CD4-positive, alpha-beta memory T cell (primary cell): Measurements from ENCODE around the gene DUXB. TPM values are rescaled to one million over a fixed set of nuclear protein-coding genes. Genes with fewer than 3 reads are reported as not detected.

Experiments
- CTCF ChIA-PET: fragments of 350-600 bp; sonication (Branson Sonifier 250); formaldehyde crosslinking; loops from one replicate; lab custom pipeline; 2021; ENCODE audit warnings: inconsistent platforms; ENCODE audit not compliant: partially characterized antibody; lab: Charles Lee
- POLR2A ChIA-PET: fragments of 350-600 bp; sonication (Branson Sonifier 250); formaldehyde crosslinking; loops from one replicate; lab custom pipeline; 2021; ENCODE audit not compliant: partially characterized antibody; lab: Charles Lee
- DNase-seq, 5 donors: peaks; one replicate each; pipeline versions ENCODE4 v3.0.0 to v3.0.0-alpha.2; 2020 to 2022; ENCODE audit warnings: mixed read lengths in 1 of 5
- H3K27ac ChIP-seq: one replicate; pipeline ENCODE4 v1.7.0; 2013; ENCODE audit warnings: low read depth, low read length
- H3K27me3 ChIP-seq: 2 replicates; pipeline ENCODE4 v1.7.0; 2013; ENCODE audit warnings: mild to moderate bottlenecking, low read length, moderate library complexity; ENCODE audit not compliant: insufficient read depth
- H3K36me3 ChIP-seq: 2 replicates; pipeline ENCODE4 v1.7.0; 2013; ENCODE audit warnings: mild to moderate bottlenecking, low read length, moderate library complexity; ENCODE audit not compliant: insufficient read depth
- H3K4me1 ChIP-seq: 2 replicates; pipeline ENCODE4 v1.7.0; 2013; ENCODE audit warnings: mild to moderate bottlenecking, low read length, moderate library complexity; ENCODE audit not compliant: insufficient read depth
- H3K4me3 ChIP-seq, 2 donors: one replicate each; pipeline ENCODE4 v1.7.0; 2013; ENCODE audit warnings: low read length in 2 of 2, mild to moderate bottlenecking in 1 of 2
- H3K9me3 ChIP-seq, 2 donors: one replicate each; pipeline ENCODE4 v1.7.0; 2013; ENCODE audit warnings: low read length in 2 of 2, control low read depth in 1 of 2; ENCODE audit not compliant: control insufficient read depth in 1 of 2
- H3K27ac Mint-ChIP-seq, 7 donors: one replicate each; pipeline ENCODE4 v1.8.0; 2020 to 2021; ENCODE audit warnings: mixed read lengths in 7 of 7, mild to moderate bottlenecking in 6 of 7, inconsistent platforms in 3 of 7, moderate library complexity in 3 of 7
- H3K27me3 Mint-ChIP-seq, 2 donors: one replicate each; pipeline ENCODE4 v1.8.0; 2020 to 2021; ENCODE audit warnings: mixed read lengths in 2 of 2
- H3K36me3 Mint-ChIP-seq, 2 donors: one replicate each; pipeline ENCODE4 v1.8.0; 2020 to 2021; ENCODE audit warnings: mixed read lengths in 2 of 2, inconsistent platforms in 1 of 2, mild to moderate bottlenecking in 1 of 2
- H3K4me1 Mint-ChIP-seq, 4 donors: one replicate each; pipeline ENCODE4 v1.8.0; 2020 to 2021; ENCODE audit warnings: mixed read lengths in 4 of 4, mild to moderate bottlenecking in 1 of 4
- H3K4me3 Mint-ChIP-seq, 8 donors: one replicate each; pipeline ENCODE4 v1.8.0; 2020 to 2021; ENCODE audit warnings: mixed read lengths in 8 of 8, mild to moderate bottlenecking in 7 of 8, moderate library complexity in 6 of 8, inconsistent platforms in 3 of 8
- H3K9me3 Mint-ChIP-seq, 8 donors: one replicate each; pipeline ENCODE4 v1.8.0; 2020 to 2021; ENCODE audit warnings: mixed read lengths in 8 of 8, mild to moderate bottlenecking in 5 of 8, inconsistent platforms in 3 of 8, moderate library complexity in 1 of 8
- intact Hi-C: fragments of 100-400 bp; cut with micrococcal nuclease; formaldehyde crosslinking; loops from one replicate; pipeline ENCODE4 v1.15.1; 2023
- polyA plus RNA-seq, 2 donors: library from polyadenylated mRNA; unstranded; fragments of 300-500 nt; fragmentation: Illumina TruSeq; gene quantifications; one replicate each; pipeline ENCODE4 v1.2.3, GENCODE V29; 2021
- total RNA-seq, 2 experiments: library from RNA; stranded (reverse); gene quantifications; one replicate each; pipeline ENCODE4 v1.2.3, GENCODE V29; 2021

DUXB gene
- total and polyA plus RNA-seq, 4 experiments from 2014 or later = not detected

- no peaks in the 10 kb centered on the region for H3K27me3 Mint-ChIP-seq
- ChIA-PET CTCF (no interaction called here), POLR2A (no interaction called here)
- Histone ChIP-seq H3K4me1 (no peaks in the 10 kb centered on the region), H3K27ac (no peak overlapping the region), H3K27me3 (no peaks in the 10 kb centered on the region), H3K9me3 (no peaks in the 10 kb centered on the region), H3K4me3 (no peak overlapping the region), H3K36me3 (no peaks in the 10 kb centered on the region)
- H3K4me3 Mint-ChIP-seq = no peak overlapping the region
- no peak overlapping the region for H3K27ac Mint-ChIP-seq
- intact Hi-C loops = no loop called here
- H3K9me3 Mint-ChIP-seq = peaks cover 0 to under 1% (median 0%) of the 10 kb centered on the region in 8 donors
- no peaks in the 10 kb centered on the region for H3K4me1 Mint-ChIP-seq
- DNase-seq = no peak
- H3K36me3 Mint-ChIP-seq = no peaks in the 10 kb centered on the region
Measured at GRCh38 chr16:75732871-75733270, 31.6 kb upstream of the DUXB start.

- Histone ChIP-seq H3K36me3 (no peaks in the 10 kb centered on the region), H3K27ac (no peak overlapping the region), H3K4me3 (no peak overlapping the region), H3K4me1 (no peaks in the 10 kb centered on the region), H3K9me3 (no peaks in the 10 kb centered on the region), H3K27me3 (no peaks in the 10 kb centered on the region)
- no peak overlapping the region for H3K4me3 Mint-ChIP-seq
- no peak for DNase-seq
- H3K36me3 Mint-ChIP-seq = no peaks in the 10 kb centered on the region
- intact Hi-C loops = no loop called here
- ChIA-PET POLR2A (no interaction called here), CTCF (no interaction called here)
- H3K9me3 Mint-ChIP-seq = peaks cover 0 to 7% (median 0%) of the 10 kb centered on the region in 8 donors
- H3K4me1 Mint-ChIP-seq = no peaks in the 10 kb centered on the region
- H3K27ac Mint-ChIP-seq = no peak overlapping the region
- H3K27me3 Mint-ChIP-seq = no peaks in the 10 kb centered on the region
Measured at GRCh38 chr16:75727221-75727620, 26.0 kb upstream of the DUXB start.

- no peak within 1 kb of the TSS for H3K27ac Mint-ChIP-seq
- no peak within 1 kb of the TSS for H3K4me3 Mint-ChIP-seq
Measured at GRCh38 chr16:75726390-75726789, 25.1 kb upstream of the DUXB start, which contains the start of gene CPHXL. Gene CPHXL, minus strand, starts transcription at chr16:75726490. Its CDS starts 48 bp downstream, at chr16:75726442.

GRCh38 chr16:75718452-75718851 is 17.2 kb upstream of the DUXB start:
- H3K4me3 ChIP-seq = no peak overlapping the region
- H3K36me3 ChIP-seq = no peaks in the 10 kb centered on the region
- Mint-ChIP-seq H3K36me3 (peaks cover 2 to 4% of the 10 kb centered on the region in 2 donors), H3K9me3 (peaks cover 0 to 18% (median 10%) of the 10 kb centered on the region in 8 donors), H3K4me3 (no peak overlapping the region), H3K27me3 (peaks cover 6% of the 10 kb centered on the region in 2 donors), H3K27ac (no peak overlapping the region), H3K4me1 (no peaks in the 10 kb centered on the region)
- DNase-seq = no peak
- H3K9me3 ChIP-seq = no peaks in the 10 kb centered on the region
- no peaks in the 10 kb centered on the region for H3K4me1 ChIP-seq
- POLR2A ChIA-PET = no interaction called here
- peaks cover 3% of the 10 kb centered on the region for H3K27me3 ChIP-seq
- CTCF ChIA-PET = no interaction called here
- no peak overlapping the region for H3K27ac ChIP-seq
- intact Hi-C loops = no loop called here

More at GRCh38 chr16:75726390-75726789, 25.1 kb upstream of the DUXB start, which contains the start of gene CPHXL:
- intact Hi-C loops = no loop called here
- Mint-ChIP-seq H3K4me1 (no peaks in the 10 kb centered on the region), H3K27me3 (no peaks in the 10 kb centered on the region), H3K36me3 (peaks cover 0 to 2% of the 10 kb centered on the region in 2 donors), H3K9me3 (peaks cover 0 to 15% (median 2%) of the 10 kb centered on the region in 8 donors)
- ChIA-PET CTCF (no interaction called here), POLR2A (no interaction called here)
- Histone ChIP-seq H3K4me1 (no peaks in the 10 kb centered on the region), H3K9me3 (no peaks in the 10 kb centered on the region), H3K36me3 (no peaks in the 10 kb centered on the region), H3K4me3 (no peak within 1 kb of the TSS), H3K27ac (no peak within 1 kb of the TSS), H3K27me3 (no peaks in the 10 kb centered on the region)
- DNase-seq = no peak

GRCh38 chr16:75714661-75715060 is 13.4 kb upstream of the DUXB start:
- H3K4me1 ChIP-seq = no peaks in the 10 kb centered on the region
- ChIA-PET CTCF (no interaction called here), POLR2A (no interaction called here)
- intact Hi-C loops = no loop called here
- H3K36me3 Mint-ChIP-seq = peaks cover 4 to 8% of the 10 kb centered on the region in 2 donors
- H3K9me3 Mint-ChIP-seq = peaks cover 0 to 32% (median 17%) of the 10 kb centered on the region in 8 donors
- no peaks in the 10 kb centered on the region for H3K36me3 ChIP-seq
- H3K27ac Mint-ChIP-seq = no peak overlapping the region
- H3K4me3 Mint-ChIP-seq = no peak overlapping the region
- no peak for DNase-seq
- H3K27me3 ChIP-seq = peaks cover 3% of the 10 kb centered on the region
- no peak overlapping the region for H3K27ac ChIP-seq
- H3K4me1 Mint-ChIP-seq = no peaks in the 10 kb centered on the region
- peaks cover 2 to 6% of the 10 kb centered on the region in 2 donors for H3K27me3 Mint-ChIP-seq
- H3K9me3 ChIP-seq = no peaks in the 10 kb centered on the region
- H3K4me3 ChIP-seq = no peak overlapping the region

- H3K27me3 Mint-ChIP-seq = peaks cover 2 to 3% of the 10 kb centered on the region in 2 donors
- POLR2A ChIA-PET = no interaction called here
- H3K27me3 ChIP-seq = no peaks in the 10 kb centered on the region
Measured at GRCh38 chr16:75710344-75710743, 9.1 kb upstream of the DUXB start.

GRCh38 chr16:75703306-75703705 is 2.0 kb upstream of the DUXB start:
- CTCF ChIA-PET = no interaction called here
- H3K4me1 ChIP-seq = no peaks in the 10 kb centered on the region
- Mint-ChIP-seq H3K4me3 (no peak overlapping the region), H3K9me3 (peaks cover 0 to 2% (median 0%) of the 10 kb centered on the region in 8 donors), H3K27me3 (peaks cover 1 to 8% of the 10 kb centered on the region in 2 donors), H3K27ac (no peak overlapping the region), H3K4me1 (no peaks in the 10 kb centered on the region), H3K36me3 (no peaks in the 10 kb centered on the region)
- H3K4me3 ChIP-seq = no peak overlapping the region
- intact Hi-C loops = no loop called here
- POLR2A ChIA-PET = no interaction called here
- H3K27me3 ChIP-seq = no peaks in the 10 kb centered on the region
- no peaks in the 10 kb centered on the region for H3K36me3 ChIP-seq
- H3K9me3 ChIP-seq = no peaks in the 10 kb centered on the region
- DNase-seq = no peak
- H3K27ac ChIP-seq = no peak overlapping the region

More at GRCh38 chr16:75710344-75710743, 9.1 kb upstream of the DUXB start:
- Histone ChIP-seq H3K27ac (no peak overlapping the region), H3K4me3 (no peak overlapping the region), H3K36me3 (no peaks in the 10 kb centered on the region), H3K9me3 (no peaks in the 10 kb centered on the region), H3K4me1 (no peaks in the 10 kb centered on the region)
- Mint-ChIP-seq H3K27ac (no peak overlapping the region), H3K4me3 (no peak overlapping the region), H3K9me3 (peaks cover 0 to 25% (median 15%) of the 10 kb centered on the region in 8 donors), H3K4me1 (no peaks in the 10 kb centered on the region), H3K36me3 (peaks cover 4% of the 10 kb centered on the region in 2 donors)
- no peak for DNase-seq
- CTCF ChIA-PET = no interaction called here
- intact Hi-C loops = no loop called here
